HG03575 (cell line): ENCODE results near the gene CCDC141.
"Not testable (repeated sequence)": the region's sequence is repeated elsewhere in the genome, so short reads cannot be mapped to it uniquely, and the experiment has no call there.

ENCODE experiments used
- ATAC-seq: cut with Tn5 transposase; IDR thresholded peaks from one replicate; pipeline ENCODE4 v1.9.1; 2021; ENCODE audit not compliant: unreplicated experiment, insufficient number of reproducible peaks, low FRiP score; ENCODE audit errors: extremely low read depth

Gene CCDC141

GRCh38 chr2:178993788-178994187 is 56.1 kb downstream of the CCDC141 start:
- ATAC-seq: no peak

GRCh38 chr2:178992719-178993118 is 57.2 kb downstream of the CCDC141 start:
- ATAC-seq: not testable (repeated sequence)

GRCh38 chr2:178990533-178991241 is 59.2 kb downstream of the CCDC141 start:
- peak; percentile 86 for ATAC-seq

GRCh38 chr2:178989424-178989823 is 60.5 kb downstream of the CCDC141 start:
- not testable (repeated sequence) for ATAC-seq

GRCh38 chr2:178982652-178983051 is 67.3 kb downstream of the CCDC141 start:
- not testable (repeated sequence) for ATAC-seq

GRCh38 chr2:178980815-178981214 is 69.1 kb downstream of the CCDC141 start:
- no peak for ATAC-seq

GRCh38 chr2:178978667-178979066 is 71.3 kb downstream of the CCDC141 start:
- no peak for ATAC-seq

- no peak for ATAC-seq
Observed at GRCh38 chr2:178976351-178976750, 73.6 kb downstream of the CCDC141 start.

GRCh38 chr2:178962805-178963433 is 87.0 kb downstream of the CCDC141 start:
- no peak for ATAC-seq

GRCh38 chr2:178962152-178962551 is 87.8 kb downstream of the CCDC141 start:
- ATAC-seq: no peak

- ATAC-seq: no peak
Observed at GRCh38 chr2:178954049-178954448, 95.9 kb downstream of the CCDC141 start.

GRCh38 chr2:178951266-178952006 is 98.5 kb downstream of the CCDC141 start:
- ATAC-seq: no peak

- no peak for ATAC-seq
Observed at GRCh38 chr2:178949584-178949983, 100.4 kb downstream of the CCDC141 start.

GRCh38 chr2:178949151-178949550 is 100.8 kb downstream of the CCDC141 start:
- ATAC-seq: no peak

- no peak for ATAC-seq
Observed at GRCh38 chr2:178947006-178947405, 102.9 kb downstream of the CCDC141 start.

- no peak for ATAC-seq
Observed at GRCh38 chr2:178946494-178946893, 103.4 kb downstream of the CCDC141 start.

- ATAC-seq: no peak
Observed at GRCh38 chr2:178943745-178944144, 106.2 kb downstream of the CCDC141 start.

- no peak for ATAC-seq
Observed at GRCh38 chr2:178934571-178934970, 115.4 kb downstream of the CCDC141 start.

- ATAC-seq: no peak
Observed at GRCh38 chr2:178933493-178933892, 116.4 kb downstream of the CCDC141 start.

- ATAC-seq: no peak
Observed at GRCh38 chr2:178928077-178928476, 121.9 kb downstream of the CCDC141 start.
